GM12874 (cell line): Measurements from ENCODE around the gene CFLAR.

Experiments
- CTCF ChIP-seq: IDR thresholded peaks from 2 replicates; pipeline ENCODE4 v1.5.1; 2011; ENCODE audit warnings: low read depth, mild to moderate bottlenecking, control low read depth, low read length, moderate library complexity; ENCODE audit not compliant: insufficient read depth

CFLAR gene

GRCh38 chr2:201126308-201127151 lies 10.6 kb downstream of the CFLAR start:
- no peak for TF ChIP-seq CTCF

GRCh38 chr2:201127152-201127511 lies 11.2 kb downstream of the CFLAR start:
- no peak for TF ChIP-seq CTCF

- no peak for TF ChIP-seq CTCF
These were observed 11.6 kb downstream of the CFLAR start for GRCh38 chr2:201127570-201127969.

- no peak for TF ChIP-seq CTCF
These were observed 12.1 kb downstream of the CFLAR start for GRCh38 chr2:201128033-201128432.

GRCh38 chr2:201128933-201129505 lies 13.1 kb downstream of the CFLAR start:
- no peak for TF ChIP-seq CTCF

- TF ChIP-seq CTCF = no peak
These were observed 14.7 kb downstream of the CFLAR start for GRCh38 chr2:201130524-201131186.

GRCh38 chr2:201132518-201132917 lies 16.6 kb downstream of the CFLAR start:
- no peak for TF ChIP-seq CTCF
